K562 (cell line): ENCODE measurements around the gene GPR85.

Source experiments
- CBX2 ChIP-seq: fragments of 200-600 bp; sonication (generic); IDR thresholded peaks from one replicate; pipeline ENCODE4 v1.6.1; 2012; ENCODE audit warnings: mild to moderate bottlenecking, low read length, inconsistent platforms; ENCODE audit not compliant: insufficient read depth, poor library complexity, severe bottlenecking
- NFIC ChIP-seq: fragments of 450-650 bp; IDR thresholded peaks from 2 replicates; pipeline ENCODE4 v1.6.1; 2017; ENCODE audit warnings: mild to moderate bottlenecking, inconsistent platforms
- TF ChIP-seq, protein P1 (sequence below): fragments of 200-800 bp; sonication (Bioruptor generic); IDR thresholded peaks from 2 replicates; pipeline ENCODE4 v1.6.1; 2017; ENCODE audit warnings: missing genetic modification characterization, missing compliant biosample characterization
- TF ChIP-seq, protein P2 (sequence below): sonication (generic); formaldehyde crosslinking; IDR thresholded peaks from 2 replicates; pipeline ENCODE4 v1.8.1; 2023; ENCODE audit warnings: mild to moderate bottlenecking, missing genetic modification reagents

DNA sequence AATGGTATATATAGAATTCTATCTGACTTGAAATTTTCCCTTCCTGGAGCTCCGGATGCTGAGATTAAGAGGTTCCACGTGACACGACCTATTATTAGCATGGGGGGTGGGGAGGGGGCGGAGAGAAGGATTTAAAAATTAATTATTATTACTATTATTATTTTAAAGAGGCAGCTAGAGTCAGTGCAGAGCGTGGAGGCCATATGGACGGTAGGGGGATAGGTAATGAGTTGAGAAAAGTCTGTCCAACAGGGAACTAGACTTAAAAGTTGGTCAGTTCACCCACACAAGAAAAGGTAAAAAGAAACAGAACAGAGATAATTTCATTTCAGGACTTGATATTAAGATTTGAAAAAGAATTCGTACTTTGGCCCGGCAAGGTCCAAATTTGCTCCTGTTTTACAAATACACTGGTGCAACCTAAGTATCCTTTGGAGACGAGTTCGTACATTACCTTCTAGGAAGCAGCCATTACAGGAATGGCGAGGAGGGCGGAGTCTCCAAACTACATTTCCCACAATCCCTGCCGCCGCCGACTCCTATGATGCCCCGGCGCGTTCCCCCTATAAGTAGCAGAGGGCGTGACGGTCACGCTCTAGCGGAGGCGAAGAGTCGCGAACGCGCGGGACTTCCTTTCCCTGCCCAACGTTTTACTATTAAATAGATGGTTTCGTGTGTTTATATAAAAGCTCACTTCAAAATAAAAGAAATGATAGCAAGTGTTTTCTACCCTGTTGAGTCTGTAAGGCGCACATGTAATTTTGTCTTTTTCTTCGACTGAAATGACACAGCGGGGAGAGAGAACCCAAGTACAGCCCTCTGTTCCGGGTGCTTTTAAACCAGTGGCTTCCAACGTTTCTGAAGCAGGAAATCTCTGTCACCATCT, 31.7 kb upstream of the GPR85 start, which contains the start of gene SMIM30:
- TF ChIP-seq CBX2 (no peak), NFIC (peak; percentile 73)
- TF ChIP-seq, protein P1, sequence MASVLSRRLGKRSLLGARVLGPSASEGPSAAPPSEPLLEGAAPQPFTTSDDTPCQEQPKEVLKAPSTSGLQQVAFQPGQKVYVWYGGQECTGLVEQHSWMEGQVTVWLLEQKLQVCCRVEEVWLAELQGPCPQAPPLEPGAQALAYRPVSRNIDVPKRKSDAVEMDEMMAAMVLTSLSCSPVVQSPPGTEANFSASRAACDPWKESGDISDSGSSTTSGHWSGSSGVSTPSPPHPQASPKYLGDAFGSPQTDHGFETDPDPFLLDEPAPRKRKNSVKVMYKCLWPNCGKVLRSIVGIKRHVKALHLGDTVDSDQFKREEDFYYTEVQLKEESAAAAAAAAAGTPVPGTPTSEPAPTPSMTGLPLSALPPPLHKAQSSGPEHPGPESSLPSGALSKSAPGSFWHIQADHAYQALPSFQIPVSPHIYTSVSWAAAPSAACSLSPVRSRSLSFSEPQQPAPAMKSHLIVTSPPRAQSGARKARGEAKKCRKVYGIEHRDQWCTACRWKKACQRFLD (CRISPR knock-in tag) = no peak
- TF ChIP-seq, protein P2, sequence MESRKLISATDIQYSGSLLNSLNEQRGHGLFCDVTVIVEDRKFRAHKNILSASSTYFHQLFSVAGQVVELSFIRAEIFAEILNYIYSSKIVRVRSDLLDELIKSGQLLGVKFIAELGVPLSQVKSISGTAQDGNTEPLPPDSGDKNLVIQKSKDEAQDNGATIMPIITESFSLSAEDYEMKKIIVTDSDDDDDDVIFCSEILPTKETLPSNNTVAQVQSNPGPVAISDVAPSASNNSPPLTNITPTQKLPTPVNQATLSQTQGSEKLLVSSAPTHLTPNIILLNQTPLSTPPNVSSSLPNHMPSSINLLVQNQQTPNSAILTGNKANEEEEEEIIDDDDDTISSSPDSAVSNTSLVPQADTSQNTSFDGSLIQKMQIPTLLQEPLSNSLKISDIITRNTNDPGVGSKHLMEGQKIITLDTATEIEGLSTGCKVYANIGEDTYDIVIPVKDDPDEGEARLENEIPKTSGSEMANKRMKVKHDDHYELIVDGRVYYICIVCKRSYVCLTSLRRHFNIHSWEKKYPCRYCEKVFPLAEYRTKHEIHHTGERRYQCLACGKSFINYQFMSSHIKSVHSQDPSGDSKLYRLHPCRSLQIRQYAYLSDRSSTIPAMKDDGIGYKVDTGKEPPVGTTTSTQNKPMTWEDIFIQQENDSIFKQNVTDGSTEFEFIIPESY (CRISPR knock-in tag) = peak; percentile 41; the same call in 1 of the 2 replicates
